Left renal pelvis (tissue), 4 donors: ENCODE results near the gene TRAF5. TPM values are rescaled to one million over a fixed set of nuclear protein-coding genes. Genes with fewer than 3 reads are reported as not detected.

Experiments used
- DNase-seq, 4 donors: peaks; one replicate each; pipeline ENCODE4 v3.0.0-alpha.2; 2013; ENCODE audit warnings: low read depth in 4 of 4, low spot score in 3 of 4
- polyA plus RNA-seq, 4 donors: library from polyadenylated mRNA; unstranded; fragments of 120-200 nt; gene quantifications; one replicate each; pipeline ENCODE4 v1.2.1, GENCODE V29; 2013; ENCODE audit not compliant: insufficient read length in 4 of 4

The TRAF5 gene
- polyA plus RNA-seq, 4 donors, result 14.9 to 35.2 (median 21.4) TPM

GRCh38 chr1:211327346-211327921 is 801 bp downstream of the TRAF5 start:
- peak in 2 of 4 donors; percentile 33 to 37 for DNase-seq

- no peak for DNase-seq
Measured at GRCh38 chr1:211328084-211328694, 1.6 kb downstream of the TRAF5 start.

GRCh38 chr1:211328866-211329475 is 2.3 kb downstream of the TRAF5 start:
- no peak for DNase-seq

GRCh38 chr1:211329764-211330201 is 3.1 kb downstream of the TRAF5 start:
- DNase-seq, result no peak

GRCh38 chr1:211330282-211330936 is 3.8 kb downstream of the TRAF5 start:
- DNase-seq, result no peak

- no peak for DNase-seq
Measured at GRCh38 chr1:211331011-211331709, 4.5 kb downstream of the TRAF5 start.

- DNase-seq, result no peak
Measured at GRCh38 chr1:211332036-211332616, 5.5 kb downstream of the TRAF5 start.

GRCh38 chr1:211332830-211333229 is 6.2 kb downstream of the TRAF5 start:
- DNase-seq, result no peak

GRCh38 chr1:211333906-211334305 is 7.3 kb downstream of the TRAF5 start:
- no peak for DNase-seq

GRCh38 chr1:211334986-211335385 is 8.4 kb downstream of the TRAF5 start:
- DNase-seq, result no peak

- no peak for DNase-seq
Measured at GRCh38 chr1:211335522-211336157, 9.0 kb downstream of the TRAF5 start.

GRCh38 chr1:211336161-211336560 is 9.5 kb downstream of the TRAF5 start:
- no peak for DNase-seq

GRCh38 chr1:211336775-211337174 is 10.1 kb downstream of the TRAF5 start:
- no peak for DNase-seq

- no peak for DNase-seq
Measured at GRCh38 chr1:211337430-211338223, 11.0 kb downstream of the TRAF5 start.

GRCh38 chr1:211338224-211338620 is 11.6 kb downstream of the TRAF5 start:
- no peak for DNase-seq

- DNase-seq, result no peak
Measured at GRCh38 chr1:211339631-211340041, 13.0 kb downstream of the TRAF5 start.

GRCh38 chr1:211340622-211341507 is 14.2 kb downstream of the TRAF5 start:
- no peak for DNase-seq

- no peak for DNase-seq
Measured at GRCh38 chr1:211341999-211342398, 15.4 kb downstream of the TRAF5 start.
